Parathyroid adenoma (tissue), 2 donors: Measurements from ENCODE around the gene AP4B1.

Experiments
- H2AFZ ChIP-seq: fragments of 300-600 bp; sonication (generic); one replicate; pipeline ENCODE4 v1.7.0; 2017; ENCODE audit warnings: antibody characterized with exemption, mild to moderate bottlenecking
- H3K27ac ChIP-seq: fragments of 300-600 bp; sonication (generic); one replicate; pipeline ENCODE4 v1.7.0; 2017
- H3K27me3 ChIP-seq: fragments of 300-600 bp; sonication (generic); one replicate; pipeline ENCODE4 v1.7.0; 2017; ENCODE audit warnings: low read length; ENCODE audit not compliant: control insufficient read depth, insufficient read depth
- H3K36me3 ChIP-seq: fragments of 300-600 bp; sonication (generic); one replicate; pipeline ENCODE4 v1.7.0; 2017; ENCODE audit warnings: low read length; ENCODE audit not compliant: control insufficient read depth, insufficient read depth
- H3K4me1 ChIP-seq: fragments of 300-600 bp; sonication (generic); one replicate; pipeline ENCODE4 v1.7.0; 2017; ENCODE audit warnings: control low read depth
- H3K4me2 ChIP-seq: fragments of 300-600 bp; sonication (generic); one replicate; pipeline ENCODE4 v1.7.0; 2017; ENCODE audit warnings: low read length
- H3K4me3 ChIP-seq: fragments of 300-600 bp; sonication (generic); one replicate; pipeline ENCODE4 v1.7.0; 2017; ENCODE audit warnings: low read depth, low read length
- H3K79me2 ChIP-seq: fragments of 300-600 bp; sonication (generic); one replicate; pipeline ENCODE4 v1.7.0; 2017; ENCODE audit warnings: control low read depth
- H3K9ac ChIP-seq: fragments of 300-600 bp; sonication (generic); one replicate; pipeline ENCODE4 v1.7.0; 2017; ENCODE audit warnings: mild to moderate bottlenecking
- H3K9me3 ChIP-seq: fragments of 300-600 bp; sonication (generic); one replicate; pipeline ENCODE4 v1.7.0; 2017; ENCODE audit warnings: low read length; ENCODE audit not compliant: control insufficient read depth
- CTCF ChIP-seq: fragments of 300-600 bp; sonication (generic); IDR thresholded peaks from one replicate; pipeline ENCODE4 v1.7.0; 2017; ENCODE audit warnings: antibody characterized with exemption, mild to moderate bottlenecking
- donor health status: primary hyperparathyroidism.

AP4B1 gene

GRCh38 chr1:113913312-113913668 lies 8.7 kb upstream of the AP4B1 start:
- Histone ChIP-seq H2AFZ (no peak overlapping the region), H3K9me3 (no peaks in the 10 kb centered on the region), H3K4me3 (no peak overlapping the region), H3K4me1 (no peaks in the 10 kb centered on the region), H3K27ac (peak overlapping the region; percentile 53), H3K4me2 (no peak overlapping the region), H3K9ac (no peak overlapping the region), H3K36me3 (no peaks in the 10 kb centered on the region), H3K79me2 (no peaks in the 10 kb centered on the region), H3K27me3 (no peaks in the 10 kb centered on the region)
- TF ChIP-seq CTCF = no peak

GRCh38 chr1:113912594-113913311 lies 8.2 kb upstream of the AP4B1 start:
- no peaks in the 10 kb centered on the region for H3K9me3 ChIP-seq
- no peaks in the 10 kb centered on the region for H3K27me3 ChIP-seq
- no peak overlapping the region for H3K9ac ChIP-seq
- peak overlapping the region; percentile 17 for H2AFZ ChIP-seq
- H3K36me3 ChIP-seq = no peaks in the 10 kb centered on the region
- H3K4me2 ChIP-seq = no peak overlapping the region
- peak overlapping the region; percentile 53 for H3K27ac ChIP-seq
- no peaks in the 10 kb centered on the region for H3K4me1 ChIP-seq
- H3K79me2 ChIP-seq = no peaks in the 10 kb centered on the region
- no peak overlapping the region for H3K4me3 ChIP-seq
- no peak for TF ChIP-seq CTCF

- no peak for TF ChIP-seq CTCF
- Histone ChIP-seq H3K27ac (peak overlapping the region; percentile 78), H3K4me1 (no peaks in the 10 kb centered on the region), H3K36me3 (no peaks in the 10 kb centered on the region), H3K27me3 (no peaks in the 10 kb centered on the region), H3K9me3 (no peaks in the 10 kb centered on the region), H3K9ac (no peak overlapping the region), H2AFZ (peak overlapping the region; percentile 89), H3K4me3 (peak overlapping the region; percentile 76), H3K4me2 (peak overlapping the region; percentile 87), H3K79me2 (no peaks in the 10 kb centered on the region)
These were observed 849 bp upstream of the AP4B1 start for GRCh38 chr1:113905435-113905861.

GRCh38 chr1:113904293-113904673 lies 316 bp downstream of the AP4B1 start:
- Histone ChIP-seq H3K79me2 (no peaks in the 10 kb centered on the region), H3K36me3 (no peaks in the 10 kb centered on the region), H2AFZ (peak overlapping the region; percentile 89), H3K4me3 (peak overlapping the region; percentile 76), H3K4me2 (peak overlapping the region; percentile 87), H3K27ac (peak overlapping the region; percentile 78), H3K27me3 (no peaks in the 10 kb centered on the region), H3K9ac (no peak overlapping the region), H3K4me1 (no peaks in the 10 kb centered on the region), H3K9me3 (no peaks in the 10 kb centered on the region)
- TF ChIP-seq CTCF = no peak
